Measurements from ENCODE around the gene KRTAP10-8.
"Not testable (repeated sequence)": the region's sequence is repeated elsewhere in the genome, so short reads cannot be mapped to it uniquely, and the experiment has no call there.

The KRTAP10-8 gene

DNA sequence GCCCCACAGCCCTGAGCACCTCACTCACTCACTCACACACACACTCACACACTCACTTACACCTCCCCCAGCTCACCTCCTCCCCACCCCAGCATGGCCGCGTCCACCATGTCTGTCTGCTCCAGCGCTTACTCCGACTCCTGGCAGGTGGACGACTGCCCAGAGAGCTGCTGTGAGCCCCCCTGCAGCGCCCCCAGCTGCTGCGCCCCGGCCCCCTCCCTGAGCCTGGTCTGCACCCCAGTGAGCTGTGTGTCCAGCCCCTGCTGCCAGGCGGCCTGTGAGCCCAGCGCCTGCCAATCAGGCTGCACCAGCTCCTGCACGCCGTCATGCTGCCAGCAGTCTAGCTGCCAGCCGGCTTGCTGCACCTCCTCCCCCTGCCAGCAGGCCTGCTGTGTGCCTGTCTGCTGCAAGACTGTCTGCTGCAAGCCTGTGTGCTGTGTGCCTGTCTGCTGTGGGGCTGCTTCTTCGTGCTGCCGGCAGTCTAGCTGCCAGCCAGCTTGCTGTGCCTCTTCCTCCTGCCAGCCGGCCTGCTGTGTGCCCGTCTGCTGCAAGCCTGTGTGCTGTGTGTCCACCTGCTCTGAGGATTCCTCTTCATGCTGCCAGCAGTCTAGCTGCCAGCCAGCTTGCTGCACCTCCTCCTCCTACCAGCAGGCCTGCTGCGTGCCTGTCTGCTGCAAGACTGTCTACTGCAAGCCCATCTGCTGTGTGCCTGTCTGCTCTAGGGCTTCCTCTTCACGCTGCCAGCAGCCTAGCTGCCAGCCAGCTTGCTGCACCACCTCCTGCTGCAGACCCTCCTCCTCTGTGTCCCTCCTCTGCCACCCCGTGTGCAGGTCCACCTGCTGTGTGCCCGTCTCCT lies 34.7 kb downstream of the KRTAP10-8 start, which contains the start of gene KRTAP10-11:
Gene KRTAP10-11 (plus strand): TSS at position 49 of the 856 bp plus-strand sequence. CDS start 45 bp downstream, at position 94.
- DNase-seq (ENCODE audit: low spot score) = not testable (repeated sequence)

- DNase-seq (ENCODE audit: low spot score) = no peak
These were observed 35.3 kb downstream of the KRTAP10-8 start for GRCh38 chr21:44647222-44647552.

DNA sequence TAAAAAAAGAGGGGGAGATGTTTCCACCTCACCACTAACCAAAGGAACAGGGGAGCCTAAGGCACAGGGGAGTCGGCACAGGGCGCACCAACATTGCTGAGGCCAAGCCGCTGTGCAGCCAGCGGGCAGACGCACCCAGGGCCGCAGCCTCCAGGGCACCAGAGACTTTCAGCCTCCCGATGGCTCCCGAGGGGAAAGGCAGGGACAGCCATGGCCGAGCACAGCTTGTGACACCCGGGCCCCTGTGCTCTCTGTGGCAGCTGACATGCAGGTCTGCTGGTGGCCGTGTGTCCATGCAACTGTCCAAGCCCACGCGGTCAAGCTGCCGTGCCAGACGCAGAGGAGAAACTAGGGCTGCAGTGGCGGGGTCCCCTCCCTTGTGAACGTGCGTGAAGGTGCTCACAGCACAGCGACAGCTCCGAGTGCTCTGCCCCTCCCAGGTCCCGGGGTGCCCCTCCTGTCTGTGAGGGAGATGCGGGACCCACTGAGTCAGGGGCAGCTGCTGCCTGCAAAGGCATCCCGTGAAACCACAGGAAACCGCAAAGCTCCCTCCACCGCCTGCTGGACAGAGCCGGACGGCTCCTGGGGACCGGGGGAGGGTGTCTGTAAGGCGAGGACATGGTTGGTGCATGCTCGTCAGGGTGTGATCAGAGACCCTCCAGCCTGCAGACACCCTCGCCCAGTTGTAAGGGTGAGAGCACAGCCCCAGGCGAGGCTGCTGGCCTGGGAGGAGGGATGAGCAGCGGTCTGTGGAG lies 36.9 kb downstream of the KRTAP10-8 start:
- no peak for DNase-seq (ENCODE audit: low spot score)

DNA sequence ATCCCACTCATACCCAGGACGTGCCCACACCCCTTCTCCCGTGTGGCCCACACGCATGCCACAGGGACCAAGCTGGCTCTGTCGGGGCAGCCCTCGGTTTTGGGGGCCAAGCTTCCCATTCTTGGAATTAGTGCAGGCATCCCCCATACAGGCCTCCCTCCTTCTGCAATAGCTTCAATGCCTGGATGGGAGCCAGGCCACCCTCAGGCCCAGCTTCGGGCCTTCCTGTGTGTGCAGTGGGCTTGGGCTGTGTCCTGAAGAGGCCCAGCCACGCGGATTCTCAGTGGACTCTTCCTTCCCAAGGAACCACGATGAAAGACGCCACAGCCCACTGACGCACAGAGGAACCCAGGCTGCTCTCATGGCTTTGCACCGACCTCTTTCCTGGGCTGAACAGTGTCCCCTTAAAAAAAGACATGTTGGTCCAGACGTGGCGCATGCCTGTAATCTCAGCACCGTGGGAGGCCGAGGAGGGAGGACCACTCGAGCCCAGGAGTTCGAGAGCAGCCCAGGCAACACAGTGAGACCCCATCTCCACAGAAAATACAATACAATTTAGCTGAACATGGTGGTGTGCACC lies 37.7 kb downstream of the KRTAP10-8 start:
- DNase-seq (ENCODE audit: low spot score) = no peak

DNA sequence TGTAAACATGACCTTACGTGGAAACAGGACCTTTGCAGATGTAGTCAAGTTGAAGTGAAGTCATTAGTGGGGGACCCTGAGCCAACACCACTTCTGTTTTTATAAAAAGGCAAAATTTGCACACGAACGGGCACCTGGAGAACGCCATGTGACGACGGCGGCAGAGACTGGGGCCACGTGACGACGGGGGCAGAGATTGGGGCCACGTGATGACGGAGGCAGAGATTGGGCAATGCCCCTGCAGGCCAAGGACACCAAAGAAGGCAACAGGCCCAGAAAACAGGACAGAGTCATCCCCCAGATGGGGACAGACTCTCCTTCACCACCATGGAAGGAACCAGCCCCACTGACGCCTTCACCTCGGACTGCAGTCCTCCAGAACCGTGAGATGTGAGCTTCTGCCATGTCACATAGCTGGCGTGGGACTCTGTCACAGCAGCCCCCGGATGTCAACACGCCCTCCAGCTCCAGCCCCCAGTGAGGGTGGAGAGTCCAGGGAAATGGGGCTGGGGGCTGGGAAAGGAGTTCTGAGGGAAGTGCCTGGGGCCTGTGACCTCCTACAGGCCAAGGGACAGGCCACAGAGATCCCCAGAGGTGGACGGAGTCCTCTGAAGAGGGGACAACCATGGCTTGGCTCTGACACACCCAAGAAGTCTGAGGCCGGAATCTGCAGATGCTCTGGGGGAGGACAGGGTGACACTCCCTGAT lies 38.5 kb downstream of the KRTAP10-8 start:
- DNase-seq (ENCODE audit: low spot score) = no peak

DNA sequence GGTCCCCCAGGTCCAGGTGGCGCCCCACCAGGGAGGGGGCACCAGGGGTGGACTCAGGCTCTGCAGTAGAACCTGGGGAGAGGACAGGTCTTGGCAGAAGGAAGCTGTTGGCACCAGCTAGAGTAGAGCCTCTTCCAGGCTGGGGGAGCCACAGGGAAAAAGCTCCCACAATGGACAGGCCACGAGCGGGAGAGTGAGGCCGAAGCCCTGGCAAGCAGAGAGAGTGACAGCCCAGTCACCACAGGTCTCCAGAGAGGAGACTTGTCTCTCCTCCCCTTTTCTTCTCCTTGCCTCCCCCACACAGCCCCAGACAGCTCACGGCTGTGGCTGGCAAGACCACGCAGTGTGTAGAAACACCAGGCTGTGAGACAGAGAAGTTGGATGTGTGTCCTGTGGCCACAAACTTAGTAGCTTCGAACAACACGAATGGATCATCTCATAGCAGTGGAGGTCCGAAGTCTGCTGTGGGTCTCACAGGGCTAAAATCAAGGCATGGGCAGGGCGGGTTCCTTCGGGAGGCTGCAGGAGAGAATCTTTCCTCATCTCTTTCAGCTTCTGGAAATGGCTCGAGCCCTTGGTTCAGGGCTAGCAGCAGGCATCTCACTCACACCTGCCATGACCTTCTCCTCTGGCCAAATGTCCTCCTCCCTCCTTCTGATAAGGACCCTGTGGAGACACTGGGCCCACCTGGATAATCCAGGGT lies 39.2 kb downstream of the KRTAP10-8 start:
- no peak for DNase-seq (ENCODE audit: low spot score)

- no peak for DNase-seq (ENCODE audit: low spot score)
These were observed 41.2 kb downstream of the KRTAP10-8 start for GRCh38 chr21:44653123-44653522.

GRCh38 chr21:44653656-44654575 lies 42.0 kb downstream of the KRTAP10-8 start:
- DNase-seq (ENCODE audit: low spot score) = no peak

GRCh38 chr21:44654576-44655175 lies 42.8 kb downstream of the KRTAP10-8 start, which contains the start of gene KRTAP12-4:
KRTAP12-4 (minus strand) TSS chr21:44654659; CDS start chr21:44654614, 45 bp downstream.
- no peak for DNase-seq (ENCODE audit: low spot score)

GRCh38 chr21:44656868-44657267 lies 45.0 kb downstream of the KRTAP10-8 start:
- no peak for DNase-seq (ENCODE audit: low spot score)

GRCh38 chr21:44657635-44658540 lies 46.0 kb downstream of the KRTAP10-8 start, which contains the start of gene KRTAP12-3:
KRTAP12-3 (plus strand) TSS chr21:44657932; CDS start chr21:44657980, 48 bp downstream.
- no peak for DNase-seq (ENCODE audit: low spot score)

GRCh38 chr21:44658541-44658910 lies 46.6 kb downstream of the KRTAP10-8 start:
- no peak for DNase-seq (ENCODE audit: low spot score)

DNA sequence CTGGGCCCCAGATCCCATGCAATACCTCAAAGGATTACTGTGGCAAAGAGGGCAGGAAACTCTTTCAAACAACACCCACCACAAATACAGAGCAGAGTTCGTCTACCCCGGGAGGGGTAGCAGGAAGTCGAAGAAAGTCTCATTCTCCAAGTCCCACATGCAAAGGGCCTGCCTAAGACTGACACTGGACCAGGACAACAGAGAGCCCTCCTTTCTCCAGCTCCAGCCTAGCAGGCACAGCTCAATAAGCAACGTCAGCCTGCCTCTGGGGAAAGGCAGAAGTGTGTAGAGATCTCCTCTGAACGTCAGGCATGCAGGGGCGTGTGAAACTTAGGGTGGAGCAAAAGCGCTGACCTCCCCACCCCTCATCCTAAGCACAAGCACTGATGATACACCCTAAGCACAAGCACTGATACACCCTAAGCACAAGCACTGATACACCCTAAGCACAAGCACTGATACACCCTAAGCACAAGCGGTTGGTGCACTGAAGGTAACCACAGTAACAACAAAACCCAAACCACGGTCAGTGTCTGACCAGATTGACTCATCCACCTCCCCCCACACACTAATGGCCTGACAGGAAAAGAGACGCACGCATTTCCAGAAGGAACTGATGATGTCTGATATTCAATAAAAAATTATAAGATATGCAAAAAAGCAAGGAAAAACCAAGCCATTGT lies 47.2 kb downstream of the KRTAP10-8 start:
- no peak for DNase-seq (ENCODE audit: low spot score)

GRCh38 chr21:44661567-44661966 lies 49.7 kb downstream of the KRTAP10-8 start:
- not testable (repeated sequence) for DNase-seq (ENCODE audit: low spot score)

Data from hematopoietic multipotent progenitor cell treated with erythropoietin and hydrocortisone succinate and interleukin-3 and kit ligand, for 15 days (in vitro differentiated cells).